Vagina (tissue), 2 donors: ENCODE measurements around the gene VOPP1. TPM values are rescaled to one million over a fixed set of nuclear protein-coding genes. Genes with fewer than 3 reads are reported as not detected.

ENCODE experiments used
- DNase-seq, 2 donors: peaks; one replicate each; pipeline ENCODE4 v3.0.0-alpha.2; 2017; ENCODE audit errors: extremely low spot score in 2 of 2
- H3K27ac ChIP-seq: fragments of 200-600 bp; sonication (generic); one replicate; pipeline ENCODE4 v1.5.1; 2019
- H3K27me3 ChIP-seq: fragments of 200-600 bp; sonication (generic); one replicate; pipeline ENCODE4 v1.5.1; 2019
- H3K36me3 ChIP-seq, 2 donors: fragments of 200-600 bp; sonication (generic); one replicate each; pipeline ENCODE4 v1.5.1; 2017 to 2019
- H3K4me1 ChIP-seq: fragments of 200-600 bp; sonication (generic); one replicate; pipeline ENCODE4 v1.5.1; 2019
- H3K4me3 ChIP-seq, 2 donors: fragments of 200-600 bp; sonication (generic); 1 replicate in 1 of 2; 2 replicates in 1 of 2; pipeline ENCODE4 v1.5.1; 2016 to 2019
- H3K9me3 ChIP-seq: fragments of 200-600 bp; sonication (generic); one replicate; pipeline ENCODE4 v1.5.1; 2019
- POLR2A ChIP-seq, 2 donors: fragments of 450-650 bp; IDR thresholded peaks; one replicate each; pipeline ENCODE4 v1.6.1; 2017; ENCODE audit warnings: antibody characterized with exemption in 2 of 2, mild to moderate bottlenecking in 2 of 2, moderate library complexity in 2 of 2
- POLR2AphosphoS5 ChIP-seq, 2 donors: sonication (generic); formaldehyde crosslinking; IDR thresholded peaks; one replicate each; pipeline ENCODE4 v1.9.0; 2017; ENCODE audit warnings: antibody characterized with exemption in 2 of 2, mild to moderate bottlenecking in 2 of 2, low read depth in 1 of 2; ENCODE audit not compliant: insufficient read depth in 1 of 2
- intact Hi-C: fragments of 100-400 bp; cut with DNase I; formaldehyde crosslinking; loops from one replicate; pipeline ENCODE4 v1.15.1; 2023
- total RNA-seq: library from RNA; depleted of rRNA; stranded (reverse); fragments of >200 nt; gene quantifications from one replicate; pipeline ENCODE4 v1.2.3, GENCODE V29; 2016
- TF ChIP-seq, protein P1 (sequence below), 3 experiments: fragments of 450-650 bp in 2 of 3; fragments of 200-600 bp in 1 of 3; sonication (generic) in 1 of 3; IDR thresholded peaks; one replicate each; pipeline ENCODE4 v1.5.1; 2017 to 2019; ENCODE audit warnings: antibody characterized with exemption in 3 of 3, mild to moderate bottlenecking in 2 of 3, moderate library complexity in 2 of 3

Gene VOPP1
- total RNA-seq, 1 donor from 2014 or later = 26.3 TPM

GRCh38 chr7:55524558-55525310 is 47.6 kb downstream of the VOPP1 start:
- no peak for DNase-seq
- H3K4me1 ChIP-seq = peaks cover 8% of the 10 kb centered on the region
- no peaks in the 10 kb centered on the region for H3K9me3 ChIP-seq
- no peak overlapping the region for H3K4me3 ChIP-seq
- TF ChIP-seq POLR2AphosphoS5 (IDR thresholded peaks at IDR 0.05; ENCODE audit: insufficient read depth in 1 of 2, low read depth in 1 of 2) (no peak), POLR2A (IDR thresholded peaks at IDR 0.05) (no peak)
- TF ChIP-seq, protein P1, sequence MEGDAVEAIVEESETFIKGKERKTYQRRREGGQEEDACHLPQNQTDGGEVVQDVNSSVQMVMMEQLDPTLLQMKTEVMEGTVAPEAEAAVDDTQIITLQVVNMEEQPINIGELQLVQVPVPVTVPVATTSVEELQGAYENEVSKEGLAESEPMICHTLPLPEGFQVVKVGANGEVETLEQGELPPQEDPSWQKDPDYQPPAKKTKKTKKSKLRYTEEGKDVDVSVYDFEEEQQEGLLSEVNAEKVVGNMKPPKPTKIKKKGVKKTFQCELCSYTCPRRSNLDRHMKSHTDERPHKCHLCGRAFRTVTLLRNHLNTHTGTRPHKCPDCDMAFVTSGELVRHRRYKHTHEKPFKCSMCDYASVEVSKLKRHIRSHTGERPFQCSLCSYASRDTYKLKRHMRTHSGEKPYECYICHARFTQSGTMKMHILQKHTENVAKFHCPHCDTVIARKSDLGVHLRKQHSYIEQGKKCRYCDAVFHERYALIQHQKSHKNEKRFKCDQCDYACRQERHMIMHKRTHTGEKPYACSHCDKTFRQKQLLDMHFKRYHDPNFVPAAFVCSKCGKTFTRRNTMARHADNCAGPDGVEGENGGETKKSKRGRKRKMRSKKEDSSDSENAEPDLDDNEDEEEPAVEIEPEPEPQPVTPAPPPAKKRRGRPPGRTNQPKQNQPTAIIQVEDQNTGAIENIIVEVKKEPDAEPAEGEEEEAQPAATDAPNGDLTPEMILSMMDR (IDR thresholded peaks at IDR 0.05) = no peak
- no peaks in the 10 kb centered on the region for H3K36me3 ChIP-seq
- no peaks in the 10 kb centered on the region for H3K27me3 ChIP-seq
- H3K27ac ChIP-seq = no peak overlapping the region
- intact Hi-C loops = no loop called here

- Histone ChIP-seq H3K27me3 (no peaks in the 10 kb centered on the region), H3K36me3 (no peaks in the 10 kb centered on the region), H3K4me1 (peaks cover 8% of the 10 kb centered on the region), H3K27ac (no peak overlapping the region), H3K4me3 (no peak overlapping the region), H3K9me3 (no peaks in the 10 kb centered on the region)
- intact Hi-C loops = no loop called here
- TF ChIP-seq, protein P1 (IDR thresholded peaks at IDR 0.05) = no peak
- TF ChIP-seq POLR2A (IDR thresholded peaks at IDR 0.05) (no peak), POLR2AphosphoS5 (IDR thresholded peaks at IDR 0.05; ENCODE audit: insufficient read depth in 1 of 2, low read depth in 1 of 2) (no peak)
- no peak for DNase-seq
Observed at GRCh38 chr7:55523366-55523765, 48.9 kb downstream of the VOPP1 start.

- intact Hi-C loops = no loop called here
- Histone ChIP-seq H3K9me3 (no peaks in the 10 kb centered on the region), H3K36me3 (peaks cover 0 to 5% of the 10 kb centered on the region in 2 donors), H3K4me1 (peaks cover 8% of the 10 kb centered on the region), H3K4me3 (no peak overlapping the region), H3K27me3 (no peaks in the 10 kb centered on the region), H3K27ac (no peak overlapping the region)
- DNase-seq = no peak
- TF ChIP-seq POLR2AphosphoS5 (IDR thresholded peaks at IDR 0.05; ENCODE audit: insufficient read depth in 1 of 2, low read depth in 1 of 2) = no peak
- TF ChIP-seq, protein P1 (IDR thresholded peaks at IDR 0.05) = no peak
- no peak for TF ChIP-seq POLR2A (IDR thresholded peaks at IDR 0.05)
Observed at GRCh38 chr7:55521917-55522902, 50.1 kb downstream of the VOPP1 start.

- Histone ChIP-seq H3K27me3 (no peaks in the 10 kb centered on the region), H3K4me1 (peaks cover 8% of the 10 kb centered on the region), H3K36me3 (peaks cover 0 to 6% of the 10 kb centered on the region in 2 donors), H3K4me3 (no peak overlapping the region), H3K27ac (no peak overlapping the region), H3K9me3 (no peaks in the 10 kb centered on the region)
- intact Hi-C loops = no loop called here
- no peak for DNase-seq
- TF ChIP-seq POLR2A (IDR thresholded peaks at IDR 0.05) = no peak
- no peak for TF ChIP-seq POLR2AphosphoS5 (IDR thresholded peaks at IDR 0.05; ENCODE audit: insufficient read depth in 1 of 2, low read depth in 1 of 2)
- TF ChIP-seq, protein P1 (IDR thresholded peaks at IDR 0.05) = no peak
Observed at GRCh38 chr7:55521512-55521911, 50.8 kb downstream of the VOPP1 start.
